HG03558 (cell line): ENCODE results near the gene TRIM38.
"Not testable (repeated sequence)": the region's sequence is repeated elsewhere in the genome, so short reads cannot be mapped to it uniquely, and the experiment has no call there.

Experiments used
- ATAC-seq: cut with Tn5 transposase; IDR thresholded peaks from one replicate; pipeline ENCODE4 v1.9.1; 2021; ENCODE audit warnings: moderate number of reproducible peaks; ENCODE audit not compliant: unreplicated experiment; ENCODE audit errors: extremely low read depth

TRIM38 gene

DNA sequence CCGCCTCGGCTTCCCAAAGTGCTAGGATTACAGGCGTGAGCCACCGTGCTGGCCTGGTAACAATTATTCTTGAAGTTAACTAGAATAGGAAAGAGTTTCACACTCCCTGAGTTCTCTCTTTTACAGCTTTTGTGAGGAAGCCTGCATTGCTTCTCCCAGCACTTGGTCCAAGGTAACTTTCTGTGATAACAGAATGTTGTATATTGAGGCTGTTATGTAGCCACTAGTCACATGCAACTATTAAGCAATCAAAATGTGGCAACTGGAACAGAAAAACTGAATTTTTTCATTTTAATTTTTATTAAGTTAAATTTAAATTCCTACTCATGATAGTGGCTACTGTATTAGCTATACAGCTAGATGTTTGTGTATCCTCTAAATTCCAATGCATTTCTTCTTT is 2.5 kb downstream of the TRIM38 start:
- no peak for ATAC-seq

DNA sequence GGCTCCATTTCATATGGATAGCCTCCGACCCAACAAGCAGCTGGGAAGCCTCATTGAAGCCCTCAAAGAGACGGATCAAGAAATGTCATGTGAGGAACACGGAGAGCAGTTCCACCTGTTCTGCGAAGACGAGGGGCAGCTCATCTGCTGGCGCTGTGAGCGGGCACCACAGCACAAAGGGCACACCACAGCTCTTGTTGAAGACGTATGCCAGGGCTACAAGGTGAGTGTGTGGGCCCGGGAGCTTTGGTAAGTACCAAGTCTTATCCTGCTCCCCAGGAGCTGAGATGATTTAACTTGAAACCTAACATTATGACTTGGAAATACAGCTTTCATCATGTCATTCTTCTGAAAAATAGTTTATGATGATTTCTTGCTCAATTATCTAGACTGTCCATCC is 4.1 kb downstream of the TRIM38 start:
- ATAC-seq = no peak

DNA sequence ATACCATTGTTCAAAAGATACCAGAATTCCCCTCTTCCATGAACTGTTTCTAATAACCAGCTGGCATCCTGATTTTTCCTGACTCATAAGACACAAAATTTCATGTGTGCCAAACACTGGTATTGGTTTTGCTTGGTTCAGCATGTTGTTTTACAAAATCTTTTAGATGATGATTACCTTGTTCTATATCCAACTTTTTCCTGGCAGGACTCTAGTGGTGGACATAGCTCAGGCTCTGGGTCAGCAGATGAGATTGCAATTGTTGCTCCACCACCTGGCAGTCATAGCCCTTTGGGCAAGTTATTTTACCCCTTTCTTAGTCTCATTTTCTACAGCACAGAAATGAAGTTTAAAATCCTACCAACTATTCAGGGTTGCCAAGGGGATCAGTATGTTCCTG is 6.2 kb downstream of the TRIM38 start:
- no peak for ATAC-seq

DNA sequence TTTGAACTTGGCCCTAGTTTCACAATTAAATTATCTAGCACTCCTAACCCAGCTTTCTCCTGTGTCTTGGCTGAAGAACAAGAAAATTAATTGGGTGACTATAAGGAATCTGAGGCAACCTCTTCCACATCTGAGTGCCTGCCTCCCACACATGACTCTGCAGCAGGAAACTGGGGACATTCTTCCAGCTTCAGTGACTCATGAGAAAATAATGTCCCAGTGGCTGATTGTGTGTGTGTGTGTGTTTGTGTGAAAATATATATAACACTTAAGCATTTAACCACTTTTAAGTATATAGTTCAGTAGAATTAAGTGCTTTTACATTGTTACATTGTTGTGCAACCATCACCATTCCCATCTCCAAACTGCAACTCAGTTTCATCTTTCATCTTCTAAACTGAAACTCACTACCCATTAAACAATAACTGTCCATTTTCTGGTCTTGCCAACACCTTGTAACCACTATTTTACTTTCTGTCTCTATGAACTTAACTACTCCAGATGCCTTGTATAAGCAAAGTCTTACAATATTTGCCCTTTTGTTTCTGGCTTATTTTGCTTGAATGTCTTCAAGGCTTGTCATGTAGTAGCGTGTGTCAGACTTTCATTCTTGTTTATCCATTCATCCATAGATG is 8.7 kb downstream of the TRIM38 start:
- ATAC-seq = no peak

DNA sequence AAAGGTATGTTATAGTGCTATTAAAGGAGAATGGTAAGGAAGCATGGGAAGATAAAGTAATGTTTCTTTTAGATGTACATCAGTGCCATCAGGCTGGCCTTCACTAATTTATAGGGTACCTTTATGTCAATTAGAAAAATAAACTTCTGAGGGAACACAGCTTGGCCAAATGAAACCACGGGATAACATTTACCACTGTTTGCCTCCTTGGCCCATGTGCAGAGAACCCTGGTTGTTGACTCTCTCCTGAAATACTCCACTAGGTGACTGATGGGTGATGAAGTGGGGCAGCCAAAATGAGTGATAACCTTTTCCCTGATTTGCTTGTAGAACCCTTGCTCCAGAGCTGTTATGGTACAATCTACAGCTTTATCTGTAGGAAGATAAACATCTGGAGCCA is 9.5 kb downstream of the TRIM38 start:
- ATAC-seq = no peak

DNA sequence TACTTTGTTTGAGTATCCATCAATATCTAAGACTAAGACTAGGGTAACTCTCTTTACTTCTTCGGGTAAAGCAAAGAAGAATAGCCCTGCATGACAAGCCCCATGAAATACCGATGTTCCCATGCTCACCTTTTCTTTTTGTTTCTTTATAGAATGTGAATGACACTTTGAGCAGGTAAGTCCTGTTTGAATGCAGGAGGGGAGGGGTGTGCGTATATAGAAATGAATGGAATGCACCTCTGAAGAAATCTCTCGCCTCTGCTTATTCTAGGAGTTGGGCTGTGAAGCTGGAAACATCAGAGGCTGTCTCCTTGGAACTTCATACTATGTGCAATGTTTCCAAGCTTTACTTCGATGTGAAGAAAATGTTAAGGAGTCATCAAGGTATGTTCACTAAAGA is 10.3 kb downstream of the TRIM38 start:
- ATAC-seq = no peak

DNA sequence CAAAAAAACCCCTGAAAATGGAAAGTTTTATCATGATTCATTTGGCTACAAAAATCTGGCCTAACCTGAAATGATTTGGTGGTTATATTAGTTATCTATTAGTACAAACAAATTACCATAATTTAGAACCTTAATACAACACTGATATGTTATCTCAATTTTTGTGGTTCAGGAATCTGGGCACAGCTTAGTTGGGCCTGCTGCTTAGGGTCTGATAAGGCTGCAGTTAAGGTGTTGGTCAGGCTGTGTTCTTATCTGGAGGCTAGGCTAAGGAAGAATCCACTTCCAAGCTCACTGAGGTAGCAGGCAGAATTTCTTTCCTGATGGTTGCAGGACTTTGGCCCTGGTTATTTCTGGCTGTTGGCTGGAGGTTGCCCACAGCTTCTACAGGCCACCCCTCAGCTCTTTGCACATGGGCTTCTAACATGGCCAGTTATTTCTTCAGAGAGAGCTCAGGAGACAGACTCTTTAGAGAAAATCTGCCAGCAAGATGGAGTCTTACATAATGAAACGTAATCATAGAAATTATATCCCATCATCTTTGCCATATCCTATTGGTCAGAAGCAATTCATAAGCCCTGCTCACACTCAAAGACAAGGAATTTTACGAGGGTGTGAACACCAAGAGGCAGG is 11.4 kb downstream of the TRIM38 start:
- no peak for ATAC-seq

DNA sequence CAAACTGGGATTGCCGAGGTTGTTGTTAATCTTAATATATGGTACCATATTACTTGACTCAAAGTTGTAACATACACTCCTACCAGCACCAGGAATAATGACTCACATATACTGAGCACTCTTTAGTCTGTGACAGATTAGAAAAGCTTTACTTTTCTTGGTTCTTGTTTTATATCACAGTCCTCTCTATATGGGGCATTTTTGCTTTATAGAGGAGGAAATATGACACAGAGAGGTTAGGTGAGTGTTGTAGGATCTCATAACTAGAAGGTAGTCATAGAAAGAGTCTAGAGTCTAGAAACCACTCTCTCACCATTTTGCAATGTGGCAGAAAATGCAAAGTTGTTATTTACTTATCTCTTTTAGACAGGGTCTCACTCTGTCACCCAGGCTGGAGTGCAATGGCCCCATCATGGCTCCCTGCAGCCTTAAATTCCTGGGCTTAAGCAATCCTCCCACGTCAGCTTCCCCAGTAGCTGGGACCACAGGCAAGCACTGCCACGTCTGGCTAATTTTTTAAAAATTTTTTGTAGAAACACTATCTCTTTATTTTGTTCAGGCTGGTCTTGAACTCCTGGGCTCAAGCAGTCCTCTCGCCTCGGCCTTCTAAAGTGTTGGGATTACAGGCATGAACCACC is 13.4 kb downstream of the TRIM38 start:
- ATAC-seq = no peak

DNA sequence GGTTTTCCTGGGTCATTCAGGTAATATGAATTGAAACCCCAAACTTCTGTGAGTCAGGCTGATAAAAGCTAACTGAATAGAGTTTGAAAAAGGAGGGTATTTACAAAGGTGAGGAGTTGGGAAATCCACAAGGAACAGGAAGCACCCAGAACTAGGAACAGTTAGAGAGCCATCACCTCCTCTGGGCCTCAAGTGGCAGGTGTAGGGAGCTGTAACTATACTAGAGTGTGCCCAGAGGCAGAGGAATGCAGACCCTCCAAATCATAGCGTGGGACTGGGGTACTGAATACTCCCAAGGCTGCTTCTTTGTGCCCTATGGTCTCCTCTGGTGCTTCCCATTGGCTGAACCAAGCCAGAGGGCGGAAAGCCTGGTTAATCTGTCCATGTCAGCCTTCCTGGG is 18.3 kb downstream of the TRIM38 start:
- no peak for ATAC-seq

DNA sequence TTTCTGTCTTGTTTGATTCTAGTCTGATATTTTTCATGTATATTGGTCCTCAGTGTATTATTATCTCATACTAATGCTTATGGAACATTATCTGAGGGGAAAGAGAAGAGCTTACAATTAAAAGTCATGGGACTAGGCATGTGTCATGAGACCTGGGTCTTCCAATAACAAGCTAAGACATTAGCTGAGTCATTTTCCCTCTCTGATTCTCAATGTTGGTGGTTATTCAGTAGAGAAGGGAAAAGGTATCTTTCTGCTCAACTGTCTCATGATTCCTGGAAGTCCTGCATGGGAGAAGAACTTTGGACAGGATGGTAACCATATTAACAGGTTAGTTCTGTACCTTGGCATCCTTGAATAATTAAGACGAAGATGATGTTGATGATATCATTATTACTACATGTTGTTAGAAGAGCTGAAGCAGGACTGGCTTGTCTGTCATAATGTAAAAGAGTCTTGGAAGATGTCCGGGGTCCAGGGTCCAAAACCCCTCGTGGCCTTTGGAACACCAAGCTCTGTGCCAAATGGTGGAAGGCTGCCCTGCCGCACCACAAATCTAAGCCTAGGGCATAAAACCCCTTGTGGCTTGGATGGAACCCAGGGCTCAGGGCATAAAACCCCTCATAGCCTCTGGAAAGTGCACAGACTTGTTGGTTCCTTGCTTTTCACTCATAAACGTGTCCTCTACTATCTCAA is 19.1 kb downstream of the TRIM38 start:
- ATAC-seq = no peak

DNA sequence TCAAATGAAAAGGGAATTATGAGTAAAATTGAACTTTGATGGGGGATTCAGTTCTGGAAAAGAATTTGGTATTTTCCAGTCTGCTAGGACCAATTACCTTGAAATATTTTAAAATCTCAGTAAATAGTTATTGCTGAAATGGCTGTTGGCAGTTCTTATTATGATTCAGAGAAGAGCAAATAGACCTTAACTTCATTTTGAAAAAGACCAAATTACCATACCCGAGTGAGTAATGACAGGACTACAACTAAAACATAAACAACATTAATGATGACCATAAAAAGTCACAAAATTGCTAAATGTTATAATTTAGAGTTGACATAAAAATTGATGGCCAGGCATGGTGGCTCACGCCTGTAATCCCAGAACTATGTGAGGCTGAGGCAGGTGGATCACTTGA is 21.7 kb downstream of the TRIM38 start:
- no peak for ATAC-seq

DNA sequence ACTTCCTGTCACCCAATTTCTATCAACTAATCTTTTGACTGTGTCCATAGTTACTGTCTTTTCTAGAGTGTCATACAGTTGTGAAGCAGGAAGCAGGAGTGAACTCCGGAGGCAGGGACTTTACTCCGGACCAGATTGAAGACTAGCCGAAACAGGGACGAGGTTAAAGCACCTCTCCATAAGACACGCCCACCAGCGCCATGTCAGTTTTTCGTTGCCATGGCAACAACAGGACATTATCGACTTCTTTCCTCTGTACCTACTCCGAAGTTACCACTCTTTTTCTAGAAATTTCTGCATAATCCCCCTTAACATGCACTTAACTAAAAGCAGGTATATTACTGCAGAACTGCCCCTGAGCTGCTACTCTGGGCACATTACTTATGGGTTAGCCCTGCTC is 25.2 kb downstream of the TRIM38 start:
- no peak for ATAC-seq

DNA sequence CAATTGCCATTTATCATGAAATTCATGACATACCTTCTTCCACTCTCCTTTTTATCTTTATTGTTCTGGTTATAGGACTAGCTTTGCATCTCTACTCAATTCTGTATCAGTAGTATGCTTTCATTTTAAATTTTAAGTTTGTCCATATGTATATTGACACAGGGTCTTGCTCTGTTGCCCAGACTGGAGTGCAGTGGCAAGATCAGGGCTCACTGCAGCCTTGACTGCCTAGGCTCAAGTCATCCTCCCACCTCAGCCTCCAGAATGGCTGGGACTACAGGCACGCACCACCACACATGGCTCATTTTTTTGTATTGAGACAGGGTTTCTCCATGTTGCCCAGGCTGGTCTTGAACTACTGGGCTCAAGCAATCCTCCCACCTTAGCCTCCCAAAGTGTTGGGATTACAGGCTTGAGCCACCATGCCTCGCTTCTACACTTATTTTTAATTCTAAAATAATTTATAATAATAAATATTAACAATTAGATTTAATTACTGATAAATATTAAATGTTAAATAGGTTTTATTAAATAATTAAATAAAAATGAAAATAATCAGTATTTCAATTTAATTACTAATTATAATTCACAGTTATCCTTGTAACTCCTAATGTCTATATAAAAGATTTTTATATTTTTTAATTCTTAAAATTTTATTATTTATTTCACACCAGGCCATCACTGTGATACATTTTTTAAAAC is 27.7 kb downstream of the TRIM38 start:
- ATAC-seq = no peak

DNA sequence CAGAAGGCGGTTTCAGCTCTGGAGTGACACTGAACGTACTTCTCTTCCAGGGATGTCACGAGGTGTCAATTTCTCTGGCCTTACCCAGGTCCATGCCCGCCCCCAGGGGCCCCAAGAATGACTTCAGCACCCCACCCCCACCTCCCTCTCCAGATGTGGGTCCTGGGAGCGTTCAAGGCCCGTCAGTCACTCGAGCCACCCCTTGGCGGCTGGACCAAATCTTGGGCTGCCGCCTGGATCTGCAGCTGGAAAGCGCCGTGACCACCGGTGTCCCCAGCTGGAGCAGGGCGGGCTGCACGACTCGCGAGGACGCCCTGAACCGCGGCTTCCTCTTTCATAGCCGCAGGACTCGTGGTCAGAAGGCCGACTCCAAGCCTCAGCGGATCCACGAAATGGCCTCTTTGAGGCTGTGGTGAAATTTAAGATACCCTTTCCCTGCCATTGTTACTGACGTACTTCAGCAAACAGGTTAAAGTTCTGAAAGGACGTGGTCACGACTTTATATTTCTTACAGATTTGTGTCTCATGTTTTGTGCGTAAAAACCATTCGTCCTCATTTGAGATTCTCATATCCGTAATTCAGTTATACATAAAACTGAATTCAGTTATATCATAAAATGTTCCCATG is 29.3 kb downstream of the TRIM38 start:
- peak; percentile 13 for ATAC-seq

DNA sequence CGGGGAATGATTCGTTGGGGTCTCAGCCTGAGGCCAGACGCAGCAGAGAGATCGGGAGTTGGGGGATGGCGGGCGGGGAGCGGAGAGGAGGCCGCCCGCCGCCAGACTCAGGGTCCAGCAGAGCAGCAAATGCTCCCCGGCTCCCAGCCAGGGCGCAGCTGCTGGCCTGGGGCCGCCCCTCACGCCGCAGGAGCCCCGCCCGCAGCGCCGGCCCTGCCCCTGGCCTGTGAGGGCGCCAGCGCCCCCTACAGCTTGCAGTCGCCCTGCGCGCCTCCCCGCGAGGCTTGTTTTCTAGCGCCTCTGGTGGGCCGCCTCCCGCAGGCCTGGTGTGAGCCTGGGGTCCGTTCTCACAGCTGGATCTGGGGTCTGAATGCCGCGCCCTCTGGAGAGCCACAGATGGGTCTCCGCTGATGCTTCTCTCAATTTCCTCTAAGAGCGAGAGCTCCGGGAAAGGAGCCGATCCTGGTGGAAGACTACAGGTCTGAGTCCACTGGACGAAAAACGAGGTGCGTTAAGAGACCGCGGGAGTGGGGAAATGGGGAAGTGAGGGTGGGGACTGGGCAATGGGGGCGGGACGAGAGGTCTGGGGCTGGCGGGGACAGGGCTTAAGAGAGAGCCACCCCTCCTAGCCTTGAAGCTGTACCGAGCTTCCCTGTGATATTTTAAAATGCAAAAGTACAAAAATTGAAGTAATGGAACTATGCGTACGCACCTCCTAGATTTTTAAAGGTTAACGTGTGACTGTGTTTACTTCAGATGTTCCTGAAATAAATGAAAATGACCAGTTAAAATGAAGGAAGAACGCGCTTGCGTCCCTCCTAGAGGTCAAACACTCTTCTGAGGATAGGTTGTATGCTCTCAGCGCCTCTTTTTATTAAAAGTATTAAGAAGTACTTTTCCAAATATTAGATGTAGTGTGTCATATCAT is 30.1 kb downstream of the TRIM38 start:
- peak; percentile 76 for ATAC-seq

DNA sequence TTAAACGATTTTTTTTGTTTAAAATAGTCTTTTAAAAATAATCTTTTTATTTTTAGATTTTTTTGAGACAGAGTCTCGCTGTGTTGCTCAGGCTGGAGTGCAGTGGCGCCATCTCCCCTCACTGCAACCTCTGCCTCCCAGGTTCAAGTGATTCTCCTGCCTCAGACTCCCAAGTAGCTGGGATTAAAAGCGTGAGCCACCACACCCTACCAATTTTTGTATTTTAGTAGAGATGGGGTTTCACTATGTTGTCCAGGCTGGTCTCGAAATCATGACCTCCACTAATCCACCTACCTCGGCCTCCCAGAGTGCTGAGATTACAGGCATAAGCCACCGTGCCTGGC is 30.7 kb downstream of the TRIM38 start:
- ATAC-seq = not testable (repeated sequence)

DNA sequence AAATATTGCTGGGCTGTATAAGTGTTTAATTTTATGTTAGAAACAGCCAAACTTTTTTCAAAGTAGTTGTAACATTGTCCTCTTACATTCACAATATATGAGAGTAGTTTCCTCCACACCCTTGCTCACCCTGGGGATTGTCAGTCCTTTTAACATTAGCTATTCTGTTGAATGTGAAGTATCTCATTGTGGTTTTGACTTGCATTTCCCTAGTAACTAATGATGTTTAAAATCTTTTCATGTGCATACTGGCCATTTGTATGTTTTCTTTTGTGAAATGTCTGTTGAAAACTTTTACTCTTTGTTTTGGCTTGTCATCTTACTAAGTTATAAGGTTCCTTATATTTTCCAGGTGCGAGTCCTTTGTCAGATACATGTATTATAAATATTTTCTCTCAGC is 32.9 kb downstream of the TRIM38 start:
- ATAC-seq = no peak

DNA sequence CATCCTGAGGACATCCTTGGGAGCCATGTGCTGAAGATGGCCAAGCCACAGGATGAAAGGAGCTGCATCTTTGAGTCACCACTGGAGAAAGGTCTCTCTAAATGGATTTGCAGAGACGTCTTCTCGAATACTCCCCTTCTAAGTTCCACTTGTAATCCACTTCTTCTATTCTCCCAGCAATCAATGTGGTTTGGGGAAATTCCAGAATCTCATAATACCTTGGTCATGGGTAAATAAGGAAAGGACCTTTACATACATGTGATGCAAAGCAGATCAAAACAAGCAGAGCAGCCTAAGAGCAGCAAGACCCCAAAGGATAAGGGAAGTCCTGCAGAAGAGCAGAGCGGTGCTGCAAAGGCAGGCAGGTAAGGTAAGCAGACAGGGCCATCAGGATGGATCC is 35.3 kb downstream of the TRIM38 start:
- ATAC-seq = no peak

DNA sequence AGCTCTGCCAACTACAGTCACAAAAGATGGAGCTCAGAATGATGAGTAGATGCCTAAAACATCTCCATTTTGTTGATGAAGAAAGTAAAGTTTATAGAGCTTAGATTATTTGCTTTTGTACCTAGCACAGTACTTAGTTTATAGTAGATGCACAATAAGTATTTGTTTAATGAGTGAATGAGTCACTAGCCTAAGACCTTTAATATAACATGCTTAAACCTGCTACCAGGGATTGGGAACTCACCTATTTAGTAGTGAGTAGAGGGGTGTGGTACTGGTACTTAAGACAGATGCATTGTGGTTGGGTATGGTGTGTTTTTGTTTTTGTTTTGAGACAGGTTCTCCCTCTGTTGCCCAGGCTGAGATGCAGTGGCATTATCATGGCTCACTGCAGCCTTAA is 35.8 kb downstream of the TRIM38 start:
- ATAC-seq = no peak
